Loucy (cell line): Measurements from ENCODE around the gene STT3B.

Experiments used
- CTCF ChIP-seq: fragments of 200-600 bp; sonication (generic); conservative IDR thresholded peaks from 2 replicates; pipeline ENCODE4 v1.5.1; 2014; ENCODE audit warnings: mild to moderate bottlenecking, antibody characterized with exemption, low read length
- EZH2phosphoT487 ChIP-seq: fragments of 200-600 bp; IDR thresholded peaks from 2 replicates; pipeline ENCODE4 v1.6.1; 2018; ENCODE audit warnings: antibody characterized with exemption, mild to moderate bottlenecking, moderate library complexity, borderline replicate concordance

GRCh38 chr3:31523543-31523942 is 9.2 kb upstream of the STT3B start:
- TF ChIP-seq CTCF (no peak), EZH2phosphoT487 (no peak)
